IMR-90 (cell line): ENCODE data around the gene FAM20B.

Source experiments
- BHLHE40 ChIP-seq: fragments of 150-350 bp; IDR thresholded peaks from 2 replicates; pipeline ENCODE4 v1.6.1; 2016; ENCODE audit warnings: mild to moderate bottlenecking, low read depth, low read length
- CEBPB ChIP-seq: IDR thresholded peaks from 2 replicates; pipeline ENCODE4 v1.6.1; 2012; ENCODE audit warnings: low read depth, low read length, improper control_type of control experiment
- CHD1 ChIP-seq: IDR thresholded peaks from 2 replicates; pipeline ENCODE4 v1.6.1; 2012; ENCODE audit warnings: low read depth, low read length, improper control_type of control experiment
- CTCF ChIP-seq: conservative IDR thresholded peaks from 2 replicates; pipeline ENCODE4 v1.5.1; 2012; ENCODE audit warnings: mild to moderate bottlenecking, low read depth, low read length, improper control_type of control experiment
- FOS ChIP-seq: fragments of 150-350 bp; IDR thresholded peaks from 2 replicates; pipeline ENCODE4 v1.6.1; 2016; ENCODE audit warnings: low read depth, low read length
- MAFK ChIP-seq: IDR thresholded peaks from 2 replicates; pipeline ENCODE4 v1.6.1; 2012; ENCODE audit warnings: low read depth, low read length, improper control_type of control experiment
- MXI1 ChIP-seq: IDR thresholded peaks from 2 replicates; pipeline ENCODE4 v1.6.1; 2012; ENCODE audit warnings: low read depth, mild to moderate bottlenecking, low read length, moderate library complexity, borderline replicate concordance
- POLR2A ChIP-seq: IDR thresholded peaks from 2 replicates; pipeline ENCODE4 v1.6.1; 2012; ENCODE audit warnings: mild to moderate bottlenecking, low read depth, low read length
- RFX5 ChIP-seq: IDR thresholded peaks from 2 replicates; pipeline ENCODE4 v1.8.0; 2012; ENCODE audit warnings: low read depth, mild to moderate bottlenecking, low read length, moderate library complexity
- SMC3 ChIP-seq: fragments of 150-350 bp; IDR thresholded peaks from 2 replicates; pipeline ENCODE4 v1.6.1; 2016; ENCODE audit warnings: low read depth, mild to moderate bottlenecking, antibody characterized with exemption, low read length, moderate library complexity

GRCh38 chr1:179010671-179011070 is 15.0 kb upstream of the FAM20B start:
- TF ChIP-seq POLR2A (no peak), CTCF (no peak), SMC3 (no peak), CHD1 (no peak), BHLHE40 (no peak), MXI1 (no peak), MAFK (no peak), CEBPB (no peak), FOS (no peak), RFX5 (no peak)
